Left hindlimb (tissue), 1 donor: ENCODE data around the gene ZHX3.
"Not testable (repeated sequence)": the region's sequence is repeated elsewhere in the genome, so short reads cannot be mapped to it uniquely, and the experiment has no call there.

Experiments
- DNase-seq: peaks from one replicate; pipeline ENCODE4 v3.0.0-alpha.2; 2018

Gene ZHX3

GRCh38 chr20:41145317-41145716 is 172.2 kb downstream of the ZHX3 start:
- DNase-seq = no peak

DNA sequence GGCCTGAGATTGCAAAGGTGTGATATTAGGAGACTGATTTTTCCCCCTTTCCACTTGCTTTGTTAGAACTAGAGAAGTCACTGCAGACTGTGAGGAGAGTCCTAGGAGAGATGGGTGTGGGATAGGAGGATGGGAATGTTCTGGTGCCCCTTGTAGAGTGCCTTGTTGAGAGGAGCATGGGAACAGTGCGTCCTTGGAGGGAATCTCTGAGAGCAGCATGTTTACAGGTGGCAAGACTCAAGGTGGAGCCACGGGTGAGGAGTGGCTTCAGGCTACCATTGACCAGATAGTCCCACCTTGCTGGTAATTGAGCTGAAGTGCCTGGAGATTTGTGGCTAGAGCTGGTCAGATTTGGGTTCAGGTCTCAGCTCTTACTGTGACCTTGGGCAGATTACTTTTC is 174.2 kb downstream of the ZHX3 start:
- DNase-seq = no peak

DNA sequence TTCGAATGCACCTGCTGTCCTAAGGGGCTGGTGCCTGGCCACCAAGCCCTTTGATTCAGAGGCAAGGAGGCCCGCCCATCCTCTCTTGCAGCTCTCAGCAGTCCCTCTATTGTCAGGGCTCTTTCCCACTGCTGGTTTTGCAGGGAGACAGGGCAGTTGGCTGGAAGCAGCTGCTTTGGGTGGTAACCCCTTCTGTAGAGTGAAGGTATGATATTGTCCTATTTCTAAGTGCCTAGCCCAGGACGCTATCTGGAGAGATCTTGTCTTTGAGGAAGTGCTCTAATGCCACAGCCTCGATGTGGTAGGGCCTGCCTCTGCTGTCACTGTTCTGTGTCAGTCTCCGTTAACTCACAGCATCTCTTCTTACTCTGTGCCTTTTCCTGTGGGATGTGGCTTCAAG is 174.6 kb downstream of the ZHX3 start:
- no peak for DNase-seq

GRCh38 chr20:41142245-41142644 is 175.3 kb downstream of the ZHX3 start:
- DNase-seq = no peak

DNA sequence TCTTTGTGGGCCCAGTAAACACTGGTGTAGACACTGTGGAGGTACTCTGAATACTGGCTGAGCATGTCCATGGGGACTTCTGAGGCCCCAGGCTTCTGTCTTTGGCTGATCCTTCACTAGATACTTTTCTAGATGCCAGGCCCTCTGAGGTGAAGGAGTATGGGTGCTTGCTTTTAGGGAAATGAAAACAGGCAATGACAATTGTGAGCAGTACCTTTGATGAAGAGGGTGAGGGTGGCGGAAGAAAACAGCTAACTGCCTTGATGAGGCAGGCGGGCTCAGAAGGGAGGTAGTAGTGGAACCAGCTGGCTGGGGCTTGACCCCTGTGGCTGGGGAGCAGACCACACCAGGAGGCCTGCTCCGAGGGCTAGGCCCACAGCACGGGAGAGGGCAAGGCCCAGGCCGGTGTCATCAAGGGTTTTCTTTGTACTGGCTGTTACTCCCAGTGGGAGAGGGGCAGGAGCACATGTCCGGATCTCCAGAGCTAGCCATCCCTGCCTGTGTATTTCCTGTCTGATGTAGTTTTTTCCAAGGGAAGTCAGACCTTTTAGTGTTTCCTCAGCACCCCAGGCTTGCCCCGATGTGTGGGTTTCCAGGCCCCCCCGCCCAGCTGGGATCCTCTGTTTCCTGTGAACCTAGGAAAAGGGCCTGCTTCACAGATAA is 176.2 kb downstream of the ZHX3 start:
- no peak for DNase-seq

GRCh38 chr20:41140226-41141133 is 177.1 kb downstream of the ZHX3 start:
- no peak for DNase-seq

DNA sequence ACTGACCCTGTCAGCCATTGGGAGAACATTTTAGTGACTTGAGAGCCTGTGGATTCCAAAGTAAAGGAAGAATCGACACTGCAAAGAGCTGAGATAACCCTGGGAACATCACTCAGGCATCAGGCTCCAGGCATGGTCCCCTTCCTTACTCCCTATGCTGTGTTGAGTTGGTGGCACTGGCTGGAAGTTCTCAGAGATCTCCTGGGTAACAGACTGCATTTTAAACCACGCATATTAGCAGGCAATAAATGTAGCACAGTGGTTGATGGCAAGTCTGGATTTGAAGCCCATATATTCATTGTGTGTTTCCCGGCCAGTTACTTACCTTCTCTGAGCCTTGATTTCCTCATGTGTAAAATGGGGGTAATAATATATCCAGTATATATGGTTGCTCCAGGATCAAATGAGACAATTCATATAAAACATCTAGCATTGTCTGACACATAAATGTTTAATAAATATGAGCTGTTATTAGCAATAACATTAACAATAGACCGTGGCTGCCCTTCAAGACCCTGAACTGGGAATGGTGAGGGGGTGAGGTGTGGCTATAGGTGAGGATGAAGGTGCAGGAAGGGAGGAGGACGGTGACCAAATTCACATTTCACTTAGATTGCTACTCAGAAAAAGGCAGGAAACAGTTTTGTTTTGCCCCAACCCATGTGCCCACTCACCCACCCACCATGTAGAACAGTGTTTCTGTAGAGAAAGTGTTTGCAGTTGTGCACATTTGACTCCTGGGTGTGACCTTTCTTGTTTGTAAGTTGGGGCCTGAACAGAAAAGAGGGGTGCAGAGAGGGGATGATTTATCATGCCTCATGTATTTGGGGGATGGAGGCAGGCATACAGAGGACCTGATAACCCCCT is 178.1 kb downstream of the ZHX3 start:
- no peak for DNase-seq

GRCh38 chr20:41138475-41139226 is 178.9 kb downstream of the ZHX3 start:
- no peak for DNase-seq

- DNase-seq = peak; percentile 90
These were observed 179.7 kb downstream of the ZHX3 start for GRCh38 chr20:41137614-41138474.

DNA sequence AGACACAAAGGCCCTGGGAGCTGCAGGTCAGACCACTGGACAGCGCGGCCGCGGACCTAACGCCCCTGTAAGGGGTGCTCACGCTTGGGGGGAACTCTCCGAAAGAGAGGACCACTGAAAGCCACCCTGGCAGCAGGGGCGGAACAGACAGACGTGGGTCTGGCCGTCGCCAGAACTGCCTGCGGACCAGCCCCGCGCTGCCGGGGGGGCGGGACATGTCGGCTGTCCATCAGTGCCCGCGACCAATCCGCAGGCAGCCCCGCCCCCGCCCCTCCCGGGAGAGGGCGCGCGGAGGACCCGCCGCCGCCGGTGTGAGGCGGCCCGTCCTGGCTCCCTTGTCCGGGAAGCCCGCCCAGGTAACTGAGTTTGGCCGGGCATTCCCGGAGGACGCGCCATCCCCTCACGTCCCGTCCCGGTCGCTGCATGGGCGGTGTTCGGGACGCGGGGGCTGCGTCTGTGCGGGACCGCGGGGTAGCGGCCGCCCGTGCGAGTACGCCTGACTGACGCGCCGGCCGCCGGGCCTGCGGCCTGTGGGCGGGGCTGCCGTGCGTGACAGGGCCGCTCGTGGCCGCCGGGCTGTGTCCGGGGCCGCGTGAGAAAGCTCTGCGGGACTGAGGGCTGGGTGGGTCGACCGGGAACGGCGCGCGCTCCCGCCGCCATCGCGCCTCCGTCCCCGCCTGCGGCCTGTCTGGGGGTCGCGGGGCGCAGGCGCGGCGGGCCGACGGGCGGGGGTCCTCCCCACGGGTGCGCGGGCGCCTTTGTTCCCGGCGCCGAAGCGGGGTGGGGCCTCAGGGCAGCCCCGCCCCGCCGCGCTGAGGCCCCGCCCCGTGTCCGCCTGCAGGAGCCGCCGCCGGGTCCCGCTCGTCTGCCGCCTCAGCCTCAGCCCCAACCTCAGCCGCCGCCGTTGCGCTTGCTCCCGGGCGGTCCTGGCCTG is 180.6 kb downstream of the ZHX3 start, which contains the start of gene PLCG1:
PLCG1 (plus strand) TSS at position 864 of the 934 bp plus-strand sequence. CDS start 99 bp downstream, outside the sequence.
- peak; percentile 92 for DNase-seq

DNA sequence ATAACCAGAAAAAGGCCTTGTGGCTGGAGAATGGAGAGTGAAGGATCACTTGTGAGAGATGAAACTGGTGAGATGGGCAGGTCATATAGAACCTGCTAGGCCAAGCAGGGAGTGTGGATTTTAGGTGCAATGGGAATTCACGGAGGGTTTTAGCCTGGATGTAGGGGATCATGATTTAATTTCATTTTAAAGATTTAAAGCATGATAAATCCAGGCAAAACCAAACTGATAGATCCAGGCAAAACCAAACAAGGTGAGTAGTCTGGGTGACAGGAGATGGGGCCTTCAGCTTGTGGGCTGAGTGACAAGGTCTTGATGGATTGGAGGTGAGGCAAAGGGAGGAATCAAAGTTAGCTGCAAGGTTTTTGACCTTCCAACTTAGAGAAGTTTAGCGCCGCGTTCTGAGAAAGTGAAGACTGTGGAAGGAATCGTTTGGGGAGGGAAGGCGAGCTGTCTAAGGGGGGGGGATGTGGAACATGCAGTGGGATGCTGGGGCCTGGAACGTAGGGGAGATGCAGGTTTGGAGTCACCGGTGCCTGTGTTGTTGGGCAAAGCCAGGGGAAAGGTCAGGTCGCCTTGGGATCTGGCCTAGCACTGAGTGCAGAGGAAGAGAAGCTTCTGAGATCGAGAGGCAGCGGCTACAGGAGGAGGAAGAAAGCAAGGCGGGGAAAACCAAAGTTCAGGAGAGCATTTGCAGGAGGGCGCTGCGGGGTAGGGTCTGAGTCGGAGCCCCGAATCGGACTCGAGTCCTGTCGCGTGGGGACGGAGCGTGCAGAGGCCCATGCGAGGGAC is 181.4 kb downstream of the ZHX3 start:
- DNase-seq = no peak

DNA sequence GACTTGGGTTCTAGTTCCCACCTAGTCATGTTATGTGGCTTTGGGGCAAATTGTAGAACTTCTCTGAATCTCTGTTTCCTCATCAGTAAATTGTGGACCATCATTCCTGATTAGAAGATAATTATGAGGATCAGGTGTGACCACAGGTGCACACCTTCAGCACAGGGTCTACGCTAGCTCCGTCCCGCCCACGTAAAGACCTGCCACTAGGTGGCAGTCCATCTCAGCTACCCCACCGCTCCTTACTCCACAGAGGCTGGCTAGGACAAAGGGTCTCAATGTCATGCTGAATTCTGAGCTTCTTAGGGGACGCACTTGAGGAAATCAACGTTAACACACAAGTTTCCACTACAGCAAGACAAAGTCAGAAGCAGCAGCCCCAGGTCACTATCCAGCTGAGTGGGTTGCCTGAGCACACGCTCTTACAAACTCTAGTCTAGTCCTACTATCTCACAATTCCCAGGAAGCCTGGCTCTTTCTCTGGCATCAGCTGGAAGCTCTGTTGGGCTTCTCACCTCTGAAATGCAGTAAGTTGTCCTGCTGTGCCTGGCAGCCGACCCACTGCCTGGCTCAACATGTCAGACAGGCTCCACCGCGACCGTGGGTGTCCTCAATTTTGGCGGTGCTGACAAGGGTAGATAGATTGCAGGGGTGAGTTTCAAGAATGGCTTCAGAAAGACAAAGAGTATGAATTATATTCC is 182.2 kb downstream of the ZHX3 start:
- no peak for DNase-seq

GRCh38 chr20:41134362-41135186 is 183.0 kb downstream of the ZHX3 start:
- no peak for DNase-seq

DNA sequence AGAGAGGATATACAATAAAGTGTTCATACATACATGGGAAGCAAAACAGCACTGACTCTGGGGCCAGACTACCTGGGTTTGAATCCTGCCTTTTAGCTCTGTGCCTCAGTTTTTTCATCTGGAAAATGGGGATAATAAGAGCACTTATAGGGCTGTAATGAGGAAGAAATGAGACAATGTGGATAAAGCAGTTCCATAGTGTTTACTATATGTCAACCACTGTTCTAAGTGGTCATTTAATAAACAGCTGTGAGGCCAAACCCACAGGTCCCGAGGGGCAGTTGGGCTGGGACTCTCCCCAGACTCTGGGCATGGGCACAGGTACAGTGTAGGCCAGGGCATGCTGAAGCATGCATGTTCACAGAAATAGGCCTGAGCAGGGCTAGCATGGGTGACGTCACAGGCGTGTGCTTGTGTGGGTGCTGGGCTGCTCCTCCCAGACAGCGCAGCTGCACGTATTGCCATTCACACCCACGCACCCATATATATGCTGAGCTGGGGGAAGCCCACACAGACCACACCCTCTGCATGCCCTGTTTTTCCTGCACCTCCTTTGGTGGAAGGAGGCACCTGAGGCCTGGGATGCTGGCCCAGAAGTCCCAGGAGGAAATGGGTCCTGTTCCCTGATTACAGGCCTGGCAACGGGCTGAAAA is 183.7 kb downstream of the ZHX3 start:
- no peak for DNase-seq

- DNase-seq = not testable (repeated sequence)
These were observed 185.1 kb downstream of the ZHX3 start for GRCh38 chr20:41132388-41132775.

DNA sequence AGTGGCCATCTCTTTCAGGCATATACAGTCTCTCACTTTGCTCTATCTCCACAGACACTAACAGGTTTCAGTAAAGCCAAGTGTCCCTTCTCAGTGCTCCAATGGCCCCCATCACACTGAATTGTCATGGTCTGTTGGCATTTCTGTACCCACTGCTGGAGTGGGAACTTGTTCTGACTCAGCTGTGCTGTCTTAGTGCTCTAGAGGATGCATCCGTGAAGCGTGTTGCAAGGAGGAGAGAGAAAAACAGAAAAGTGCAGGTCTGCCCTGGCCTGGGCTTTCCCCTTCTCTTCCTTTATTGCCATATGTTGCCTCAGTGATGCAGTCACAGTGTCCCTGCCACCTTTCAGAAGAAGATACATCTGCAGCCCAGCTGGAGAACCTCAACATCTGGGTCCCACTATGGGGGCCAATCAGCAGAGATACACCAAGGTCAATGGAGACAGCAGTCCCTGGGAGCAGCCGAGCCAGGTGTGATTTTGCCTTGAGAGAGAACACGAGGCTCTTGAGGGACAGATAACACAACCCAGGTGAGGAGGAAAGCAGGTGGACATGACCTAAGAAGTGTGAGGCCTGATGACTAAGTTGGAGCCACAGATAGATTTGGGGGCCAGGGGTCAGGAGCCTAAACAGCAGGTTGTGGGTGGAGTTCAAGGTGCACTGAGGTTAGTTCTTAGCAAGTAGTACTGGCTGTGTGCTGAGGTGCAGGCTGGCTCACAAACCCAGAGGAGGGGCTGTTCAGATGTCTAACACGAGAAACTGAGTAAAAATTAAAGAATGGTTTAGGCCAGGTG is 185.7 kb downstream of the ZHX3 start:
- no peak for DNase-seq
